GM19023 (cell line): ENCODE measurements around the gene DDX59.

Experiments
- ATAC-seq: cut with Tn5 transposase; IDR thresholded peaks from one replicate; pipeline ENCODE4 v1.9.1; 2021; ENCODE audit warnings: mild to moderate bottlenecking, moderate library complexity; ENCODE audit not compliant: unreplicated experiment

The DDX59 gene

DNA sequence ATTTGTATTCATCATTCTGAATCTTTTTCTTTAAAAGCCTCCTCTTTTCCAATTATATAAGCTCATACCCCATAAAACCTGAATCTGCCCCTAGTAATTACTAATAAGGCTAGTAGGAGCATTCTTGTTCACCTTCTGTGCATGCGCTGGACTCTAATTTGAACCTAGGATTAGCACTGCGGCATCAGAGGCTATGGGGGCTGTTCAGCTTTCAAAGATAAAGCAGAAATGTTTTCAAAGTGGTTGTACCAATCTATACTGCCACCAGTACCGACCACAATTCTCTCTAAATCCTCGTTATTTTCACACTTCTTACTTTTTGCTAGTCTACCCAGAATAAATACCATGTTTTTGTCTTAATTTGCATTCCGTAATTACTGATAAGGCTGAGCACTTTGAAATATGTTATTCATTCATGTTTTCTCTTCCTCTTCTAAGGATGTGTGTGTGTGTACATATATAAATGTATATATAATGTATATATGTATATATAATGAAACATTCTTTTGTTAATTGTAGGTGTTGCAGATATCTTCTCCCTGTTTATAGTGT, 1.6 kb upstream of the DDX59 start:
- ATAC-seq, result no peak

DNA sequence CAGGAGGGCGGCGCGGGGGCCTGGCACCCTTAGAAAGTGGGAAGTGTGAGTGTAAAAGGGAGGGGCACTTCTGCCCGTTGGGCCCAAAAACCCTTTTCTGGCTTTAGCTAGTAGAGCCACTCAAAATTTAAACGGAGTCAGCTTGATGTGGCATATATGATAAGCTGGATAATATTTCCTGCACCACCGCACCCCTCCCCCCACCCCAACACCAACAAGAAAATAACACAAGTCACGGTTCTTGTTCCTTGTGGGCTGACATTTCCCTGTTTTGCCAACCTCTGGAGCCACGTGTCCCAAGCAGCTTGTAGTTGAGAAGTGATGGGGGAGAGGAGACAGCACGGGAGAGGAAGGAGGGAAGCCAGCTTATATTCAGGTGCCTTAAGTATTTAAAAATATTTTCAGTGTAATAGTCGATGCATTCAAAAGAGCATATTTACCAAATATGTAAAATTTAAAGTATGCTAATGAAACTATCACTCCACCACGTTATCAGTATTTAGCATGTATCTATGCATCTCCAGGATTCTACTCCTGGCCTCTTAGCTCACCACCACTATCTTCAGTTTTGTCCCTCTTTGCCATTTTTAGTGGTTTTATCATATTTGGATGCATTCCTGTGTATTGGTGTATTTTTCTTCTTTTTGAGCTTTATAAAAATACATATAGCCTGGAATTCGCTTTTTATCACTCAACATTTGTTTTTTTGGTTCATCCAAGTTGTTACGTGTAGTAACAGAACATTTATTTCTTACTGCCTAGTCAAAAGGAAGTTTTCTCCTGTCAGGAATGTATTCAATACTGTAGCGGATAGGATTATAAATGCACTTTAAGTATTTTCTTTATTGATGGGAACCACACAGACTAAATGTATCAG, 773 bp upstream of the DDX59 start:
- ATAC-seq, result peak; percentile 27

DNA sequence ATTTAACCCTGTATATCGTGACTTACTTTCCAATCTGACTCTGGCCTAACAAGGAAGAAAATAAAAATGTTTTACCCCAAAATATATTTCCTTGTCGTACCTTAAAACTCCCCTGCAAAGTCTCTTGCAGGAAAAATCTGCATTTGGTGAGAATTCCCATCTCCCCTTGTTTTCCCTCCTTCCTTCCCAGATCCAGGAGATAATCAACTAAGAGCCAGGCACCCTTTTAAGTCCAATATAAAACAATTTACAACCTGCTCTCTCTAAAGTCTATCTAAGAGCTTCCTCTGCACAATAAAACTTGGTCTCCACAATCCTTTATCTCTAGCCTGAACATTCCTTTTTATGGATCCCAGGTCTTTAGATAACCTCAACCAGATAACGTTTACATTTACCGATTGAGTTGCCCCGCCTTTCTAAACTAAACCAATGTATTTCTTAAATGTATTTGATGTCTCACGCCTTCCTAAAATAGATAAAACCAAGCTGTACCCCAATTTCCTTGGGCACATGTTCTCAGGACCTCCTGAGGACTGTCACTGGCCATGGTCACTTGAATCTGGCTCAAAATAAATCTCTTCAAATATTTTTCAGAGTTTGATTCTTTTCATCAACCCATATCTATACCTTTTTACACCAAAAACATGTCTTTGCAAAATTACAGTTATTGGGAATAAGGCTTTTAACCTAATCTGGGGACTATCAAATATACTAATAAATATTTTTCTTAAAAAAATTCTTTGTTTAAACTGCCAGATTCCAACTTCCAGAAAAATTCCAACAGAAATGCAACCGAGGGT, 993 bp downstream of the DDX59 start:
- ATAC-seq, result no peak

DNA sequence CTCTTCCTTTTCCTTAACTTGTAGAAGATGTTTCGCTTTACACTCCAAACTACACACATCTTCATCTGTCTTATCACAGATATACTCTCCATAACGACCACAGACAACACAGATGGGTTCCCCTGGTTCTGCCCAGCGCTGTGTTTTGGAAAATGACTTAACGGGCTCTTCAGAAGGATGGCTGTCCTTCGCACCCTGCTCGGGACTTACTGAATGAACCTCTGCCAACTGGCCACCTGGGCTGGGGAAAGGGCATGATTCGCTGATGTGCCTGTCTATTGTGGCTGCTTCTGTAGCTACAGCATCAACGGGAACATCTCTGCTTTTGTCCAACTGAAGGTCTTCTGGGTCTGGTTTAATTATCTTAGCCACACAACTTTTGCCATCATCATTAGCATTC, 3.4 kb downstream of the DDX59 start:
- ATAC-seq, result no peak

DNA sequence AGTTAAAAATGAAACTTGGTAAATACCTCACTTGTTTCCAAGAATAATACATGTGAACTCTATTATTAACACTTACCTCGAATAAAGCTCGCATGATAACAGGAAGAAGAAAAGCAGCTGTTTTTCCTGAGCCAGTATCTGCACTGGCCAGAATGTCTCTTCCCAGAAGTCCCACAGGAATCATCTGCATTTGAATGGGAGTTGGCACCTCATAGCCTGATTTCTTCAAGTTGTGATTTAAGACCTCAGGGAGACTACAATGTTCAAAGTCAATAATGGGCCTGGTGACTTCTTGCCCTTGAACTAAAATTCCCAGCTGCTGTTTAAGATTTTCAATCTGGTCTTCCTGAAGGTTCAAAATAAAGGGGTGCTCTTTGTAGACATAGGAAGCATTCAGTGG, 3.8 kb downstream of the DDX59 start:
- ATAC-seq, result no peak

DNA sequence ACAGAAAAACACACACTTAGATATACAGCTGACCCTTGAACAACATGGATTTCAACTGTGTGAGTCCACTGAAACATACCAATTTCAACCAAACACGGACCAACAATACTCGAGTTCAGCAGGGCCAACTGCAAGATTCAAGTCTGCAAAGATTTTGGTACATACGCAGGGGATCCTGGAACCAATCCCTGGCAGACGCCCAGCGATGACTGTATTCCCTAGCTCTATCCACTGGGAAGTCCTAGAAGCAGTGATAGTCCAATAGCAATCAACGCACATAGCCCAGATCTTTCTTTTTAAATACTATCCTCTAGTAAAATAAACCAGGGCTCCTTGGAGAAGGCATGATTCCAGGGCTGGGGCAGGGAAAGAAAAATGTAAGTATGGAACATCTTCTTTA, 9.0 kb downstream of the DDX59 start:
- no peak for ATAC-seq

DNA sequence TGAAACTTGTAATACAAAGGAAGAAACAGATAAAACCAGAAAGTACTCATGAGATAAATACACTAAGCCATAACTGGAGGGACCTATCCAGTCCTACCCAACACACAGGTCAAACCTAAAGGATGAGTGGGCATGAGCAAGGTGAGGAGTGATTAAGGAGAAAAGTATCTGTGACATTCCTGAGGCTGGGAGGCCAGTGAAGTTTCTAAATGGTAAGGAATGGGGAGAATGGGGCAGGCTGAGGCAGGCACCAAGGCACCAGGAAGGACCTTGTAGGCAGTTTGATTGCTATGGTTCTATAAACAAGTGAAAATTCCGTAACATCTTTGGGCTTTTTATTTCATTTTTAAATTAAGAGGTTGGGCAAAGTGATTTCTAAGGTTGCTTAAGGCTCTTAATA, 10.4 kb downstream of the DDX59 start:
- no peak for ATAC-seq

DNA sequence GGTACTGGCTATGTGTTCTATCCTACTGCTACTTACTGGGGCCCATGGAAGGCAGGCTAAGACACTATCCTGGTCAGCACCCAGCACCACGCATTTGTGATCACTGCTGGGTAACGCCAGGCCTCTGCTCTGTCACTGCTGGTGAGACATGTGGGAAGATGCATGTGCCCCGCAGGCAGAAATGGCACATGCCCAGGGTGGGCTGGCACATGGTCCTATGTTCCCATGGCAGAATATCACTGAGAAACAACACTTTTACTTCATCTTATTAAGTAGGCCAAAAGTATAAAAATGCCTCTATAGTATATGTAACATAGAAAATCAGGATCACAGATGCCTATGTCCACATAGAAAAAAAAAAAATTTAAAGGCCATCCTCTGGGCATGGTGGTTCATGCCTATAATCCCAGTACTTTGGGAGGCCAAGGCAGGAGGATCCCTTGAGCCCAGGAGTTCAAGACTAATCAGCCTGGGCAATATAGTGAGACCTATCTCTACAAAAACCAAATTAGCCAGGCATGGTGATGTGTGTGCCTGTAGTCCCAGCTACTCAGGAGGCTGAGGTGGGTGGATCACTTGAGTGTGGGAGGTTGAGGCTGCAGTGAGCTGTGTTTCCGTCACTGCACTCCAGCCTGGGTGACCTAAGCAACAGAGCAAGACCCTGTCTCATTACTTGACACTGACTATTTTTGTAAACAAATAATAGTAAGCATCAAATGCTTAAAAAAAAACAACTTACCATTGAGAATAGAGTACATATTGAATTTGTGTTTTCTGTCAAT, 11.5 kb downstream of the DDX59 start:
- ATAC-seq, result no peak

DNA sequence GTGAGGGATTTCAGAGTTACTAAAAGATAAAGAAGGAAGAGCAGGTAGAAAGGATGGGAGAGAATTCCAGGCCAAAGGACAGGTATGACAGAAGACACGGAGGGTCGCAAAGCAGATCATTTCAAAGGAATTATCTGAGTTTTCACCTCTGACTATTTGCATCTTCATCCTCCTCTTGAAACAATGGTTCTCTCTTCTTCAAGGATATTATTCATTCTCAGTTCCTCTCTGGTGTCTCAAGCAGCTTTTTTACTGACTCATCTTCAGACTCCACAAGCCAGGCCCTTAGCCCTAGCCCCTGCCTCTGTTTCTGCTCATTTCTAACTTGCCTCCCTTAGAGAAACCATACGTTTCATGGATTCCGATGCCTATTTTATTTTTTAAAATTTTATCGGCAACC, 15.0 kb downstream of the DDX59 start:
- ATAC-seq, result peak; percentile 90

DNA sequence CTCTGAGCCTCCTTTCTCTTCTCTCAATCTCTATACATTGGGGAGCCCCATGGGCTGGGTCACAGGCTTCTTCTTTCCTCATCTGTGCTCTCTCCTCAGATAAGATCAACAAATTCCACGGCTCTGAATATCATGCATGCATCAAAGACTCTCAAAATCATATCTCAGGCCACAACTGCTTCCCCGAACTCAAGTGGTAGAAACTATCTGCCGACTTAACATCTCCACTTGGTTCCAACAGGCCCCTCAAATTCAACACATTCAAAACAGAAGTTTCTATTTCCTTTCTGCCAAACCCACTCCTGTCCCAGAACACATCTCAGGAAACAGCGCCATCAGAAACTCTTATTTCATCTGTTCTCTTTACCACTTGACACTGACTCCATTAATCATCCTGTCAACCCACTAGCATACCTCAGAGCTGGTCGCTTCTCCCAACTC, 16.7 kb downstream of the DDX59 start:
- ATAC-seq, result no peak

DNA sequence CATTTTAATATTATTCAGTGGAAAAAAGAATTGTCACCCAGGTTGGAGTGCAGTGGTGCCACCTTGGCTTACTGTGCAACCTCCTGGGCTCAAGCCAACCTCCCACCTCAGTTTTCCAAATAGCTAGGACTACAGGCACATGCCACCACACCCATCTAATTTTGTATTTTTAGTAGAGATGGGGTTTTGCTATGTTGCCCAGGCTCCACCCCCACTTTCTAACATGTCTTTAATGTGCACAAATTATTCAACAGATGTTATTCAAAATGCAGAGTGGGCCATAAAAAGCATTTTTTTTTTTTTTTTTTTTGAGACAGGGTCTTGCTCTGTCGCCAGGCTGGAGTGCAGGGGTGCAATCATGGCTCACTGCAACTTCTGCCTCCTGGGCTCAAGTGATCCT, 17.3 kb downstream of the DDX59 start:
- ATAC-seq, result no peak

DNA sequence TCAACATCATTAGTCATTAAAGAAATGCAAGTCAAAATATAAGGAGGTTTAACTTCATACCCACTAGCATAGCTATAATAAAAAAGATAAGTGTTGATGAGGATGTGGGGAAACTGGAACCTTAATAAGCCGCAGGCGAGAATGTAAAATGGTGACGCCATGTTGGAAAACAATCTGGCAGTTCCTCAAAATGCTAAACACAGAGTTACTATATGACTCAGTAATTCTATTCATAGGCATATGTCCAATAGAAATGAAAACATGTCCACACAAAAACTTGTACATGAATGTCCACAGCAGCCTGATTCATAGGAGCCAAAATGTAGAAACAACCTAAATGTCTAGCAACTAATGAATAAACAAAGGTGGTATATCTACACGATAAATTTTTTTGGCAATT, 23.2 kb downstream of the DDX59 start:
- ATAC-seq, result no peak

DNA sequence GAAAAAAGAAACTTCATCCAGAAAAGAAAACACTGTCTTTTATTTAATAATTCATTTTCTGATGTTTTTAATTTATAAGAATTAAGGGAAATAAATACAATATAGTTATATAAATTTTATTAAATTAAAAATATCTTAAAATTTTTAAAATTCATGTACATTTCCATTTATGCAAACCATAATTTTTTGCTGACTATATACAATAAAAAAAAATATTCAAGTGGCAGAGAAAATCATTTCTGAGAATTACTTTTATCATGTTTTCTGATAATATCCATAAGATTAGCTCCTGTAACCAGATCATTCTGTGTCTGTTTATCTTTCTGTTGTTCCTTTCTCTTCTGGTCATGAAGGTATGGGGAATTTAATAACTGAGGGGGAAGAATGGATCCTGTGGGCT, 25.7 kb downstream of the DDX59 start:
- no peak for ATAC-seq

DNA sequence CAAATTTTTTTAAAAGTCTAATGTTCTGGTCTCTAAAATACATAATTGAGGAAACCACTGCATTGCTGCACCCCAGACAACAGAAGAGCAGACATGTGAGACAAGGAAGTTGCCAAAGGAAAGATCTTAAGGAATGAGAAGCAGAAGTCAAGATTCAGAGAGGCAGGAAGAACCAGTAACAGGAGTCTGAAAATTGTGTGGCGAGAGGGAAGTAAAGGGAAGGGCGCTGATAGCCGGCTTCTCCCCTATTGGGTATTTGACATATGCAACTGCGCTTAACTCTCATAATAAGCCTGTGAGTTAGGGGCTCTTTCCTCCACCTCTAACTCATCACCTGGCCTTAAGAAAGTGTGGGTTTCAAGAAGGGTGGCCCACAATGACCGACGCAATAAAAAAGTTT, 27.2 kb downstream of the DDX59 start:
- ATAC-seq, result no peak

DNA sequence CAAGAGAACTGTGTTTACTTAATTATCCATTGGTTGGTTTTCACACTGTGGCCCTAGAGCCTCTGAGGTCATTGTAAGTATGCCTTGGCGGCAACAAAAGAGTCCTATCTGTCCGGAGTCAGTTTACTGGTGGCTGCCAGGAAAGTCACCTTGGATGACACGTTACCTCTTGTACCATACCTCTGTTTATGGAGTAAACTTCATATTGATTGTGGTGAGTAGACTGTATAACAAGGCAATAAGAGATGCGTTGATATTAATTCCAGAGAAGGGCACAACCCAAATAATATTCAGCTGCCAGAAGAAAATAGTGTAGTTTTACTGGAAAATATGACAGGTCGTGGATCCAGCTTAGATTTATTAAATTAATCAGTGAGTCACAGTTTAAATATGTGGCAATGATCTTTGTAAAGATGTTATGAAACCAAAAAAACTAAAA, 28.7 kb downstream of the DDX59 start:
- ATAC-seq, result no peak

DNA sequence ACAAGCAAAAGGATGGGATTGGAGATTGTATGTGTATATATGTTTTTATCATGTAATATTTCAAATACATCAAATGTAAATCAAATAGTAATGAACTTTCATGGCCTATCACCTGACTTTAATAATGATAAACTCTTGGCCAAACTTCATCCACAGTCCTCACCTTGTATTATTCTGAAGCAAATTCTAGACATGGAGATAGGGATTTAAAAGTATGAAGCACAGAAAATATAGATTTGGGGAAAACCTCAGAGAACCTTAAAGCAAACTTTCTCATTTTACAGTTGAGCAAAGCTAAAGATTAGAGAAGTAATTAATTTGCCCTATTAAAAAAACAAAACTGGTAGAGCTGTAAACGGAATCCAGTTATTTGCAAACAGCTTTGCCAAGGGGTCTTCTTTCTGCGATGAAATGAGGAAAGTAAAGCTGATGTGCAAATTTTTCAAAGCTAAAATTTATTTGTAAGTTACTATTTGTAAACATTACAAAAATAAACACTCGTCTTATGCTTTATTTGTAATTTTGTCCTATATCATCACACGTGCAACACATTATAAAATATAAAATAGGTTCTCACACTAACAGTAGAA, 29.2 kb downstream of the DDX59 start:
- no peak for ATAC-seq

DNA sequence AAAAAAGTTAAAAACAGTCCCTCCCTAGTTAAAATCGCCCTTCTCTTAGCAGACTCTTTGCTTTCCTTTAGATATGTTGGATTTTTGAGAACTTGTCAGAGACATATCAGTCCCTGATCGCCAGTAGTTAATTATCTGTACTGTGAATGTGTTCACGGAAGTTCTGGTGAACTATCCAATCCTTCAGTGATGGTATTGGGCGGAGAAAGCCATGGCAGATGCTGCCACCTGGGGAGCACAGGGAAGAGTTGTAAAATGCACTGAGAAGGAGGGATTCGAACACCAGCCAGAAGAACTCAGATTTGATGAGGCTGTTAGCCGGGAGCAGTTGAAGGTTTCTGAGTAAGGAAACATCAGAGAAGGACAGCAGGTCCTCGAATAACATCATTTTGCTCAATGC, 31.6 kb downstream of the DDX59 start:
- ATAC-seq, result no peak

DNA sequence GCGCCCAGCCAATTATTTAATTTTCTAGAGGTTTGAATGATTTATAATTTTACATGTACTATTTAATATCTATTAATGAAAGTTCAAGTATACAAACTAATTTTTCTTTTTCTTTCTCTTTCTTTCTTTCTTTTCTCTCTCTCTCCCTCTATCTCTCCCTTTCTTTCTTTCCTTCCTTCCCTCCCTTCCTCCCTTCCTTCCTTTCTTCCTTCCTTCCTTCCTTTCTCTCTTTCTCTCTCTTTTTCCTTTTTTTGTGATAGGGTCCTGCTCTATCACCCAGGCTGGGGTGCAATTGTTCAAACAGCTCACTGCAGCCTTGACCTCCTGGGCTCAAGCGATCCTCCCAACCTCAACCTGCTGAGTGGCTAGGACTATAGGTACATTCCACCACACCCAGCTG, 33.0 kb downstream of the DDX59 start:
- no peak for ATAC-seq

DNA sequence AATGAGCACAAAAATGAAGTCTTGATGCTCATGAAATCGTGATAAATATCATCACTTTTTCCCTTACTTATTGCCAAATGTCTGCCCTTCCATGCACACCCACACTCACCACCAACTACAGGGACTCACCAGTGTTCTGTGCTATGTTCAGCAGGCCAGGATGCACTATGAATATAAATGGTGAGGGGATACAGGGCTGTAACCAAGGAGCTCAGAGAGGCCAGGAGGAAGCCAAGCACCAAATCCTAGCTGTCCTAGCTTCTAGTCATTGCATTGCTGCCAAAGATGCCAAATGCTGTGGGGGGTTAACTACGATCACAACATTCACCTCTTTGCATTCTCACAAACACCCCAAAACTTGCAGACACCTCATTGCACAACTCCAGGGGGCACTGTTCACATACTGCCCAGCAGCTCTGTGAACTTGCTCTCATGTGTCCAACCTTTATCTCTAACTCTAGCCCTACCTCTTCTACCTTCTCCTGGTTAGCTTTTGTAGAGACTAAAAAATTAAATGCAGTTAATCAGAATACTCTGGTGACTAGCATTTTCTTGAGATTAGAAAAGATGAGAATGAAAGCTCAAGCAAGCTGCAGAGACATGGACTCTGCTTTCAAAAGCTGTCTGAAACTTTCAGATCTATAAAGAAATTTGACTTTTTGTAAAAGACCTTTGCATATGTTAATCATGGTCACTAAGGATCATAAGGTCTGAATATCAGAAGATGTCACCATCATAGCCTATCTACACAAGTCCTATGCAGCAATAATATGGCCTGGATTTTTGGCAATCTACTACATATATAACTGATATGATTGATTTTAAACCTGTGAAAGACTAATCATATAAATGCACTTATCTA, 35.2 kb downstream of the DDX59 start:
- ATAC-seq, result no peak

DNA sequence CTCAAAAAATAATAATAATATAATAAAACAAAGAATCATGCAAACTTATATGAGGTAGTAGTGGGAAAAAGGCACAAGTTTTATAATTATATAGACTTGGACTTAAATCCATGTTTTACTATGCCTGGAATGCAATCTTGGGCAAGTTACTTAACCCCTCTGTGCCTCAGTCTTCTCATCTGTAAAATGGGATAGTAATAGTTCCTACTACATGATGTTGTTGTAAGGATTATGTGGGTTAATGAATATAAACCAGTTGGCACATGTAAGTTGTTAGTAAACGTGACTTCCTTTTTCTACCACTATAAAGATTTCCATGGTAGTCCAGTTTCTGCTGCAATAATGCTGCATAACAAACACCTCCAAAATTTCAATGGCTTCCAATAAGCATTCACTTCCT, 38.3 kb downstream of the DDX59 start:
- no peak for ATAC-seq
